ENCODE measurements around the gene MINDY4. TPM values are rescaled to one million over a fixed set of nuclear protein-coding genes. Genes with fewer than 3 reads are reported as not detected.

The MINDY4 gene
- total RNA-seq, 1 donor = 4.3 TPM

- no peak for DNase-seq (ENCODE audit: low read depth in 2 of 3, low spot score in 2 of 3)
Observed at GRCh38 chr7:30849565-30849964, 78.3 kb downstream of the MINDY4 start.

- no peak for DNase-seq (ENCODE audit: low read depth in 2 of 3, low spot score in 2 of 3)
Observed at GRCh38 chr7:30850426-30850825, 79.2 kb downstream of the MINDY4 start.

GRCh38 chr7:30851651-30852307 is 80.6 kb downstream of the MINDY4 start:
- no peak for DNase-seq (ENCODE audit: low read depth in 2 of 3, low spot score in 2 of 3)

- no peak for DNase-seq (ENCODE audit: low read depth in 2 of 3, low spot score in 2 of 3)
Observed at GRCh38 chr7:30852308-30852684, 81.1 kb downstream of the MINDY4 start.

GRCh38 chr7:30852744-30853288 is 81.6 kb downstream of the MINDY4 start:
- no peak for DNase-seq (ENCODE audit: low read depth in 2 of 3, low spot score in 2 of 3)

- DNase-seq (ENCODE audit: low read depth in 2 of 3, low spot score in 2 of 3) = no peak
Observed at GRCh38 chr7:30853576-30853975, 82.4 kb downstream of the MINDY4 start.

- no peak for DNase-seq (ENCODE audit: low read depth in 2 of 3, low spot score in 2 of 3)
Observed at GRCh38 chr7:30855936-30856335, 84.7 kb downstream of the MINDY4 start.

GRCh38 chr7:30858576-30858975 is 87.4 kb downstream of the MINDY4 start:
- DNase-seq (ENCODE audit: low read depth in 2 of 3, low spot score in 2 of 3) = no peak

GRCh38 chr7:30859202-30859939 is 88.2 kb downstream of the MINDY4 start:
- no peak for DNase-seq (ENCODE audit: low read depth in 2 of 3, low spot score in 2 of 3)

GRCh38 chr7:30859940-30860496 is 88.8 kb downstream of the MINDY4 start:
- DNase-seq (ENCODE audit: low read depth in 2 of 3, low spot score in 2 of 3) = no peak

GRCh38 chr7:30861612-30862011 is 90.4 kb downstream of the MINDY4 start:
- DNase-seq (ENCODE audit: low read depth in 2 of 3, low spot score in 2 of 3) = no peak

- DNase-seq (ENCODE audit: low read depth in 2 of 3, low spot score in 2 of 3) = no peak
Observed at GRCh38 chr7:30862995-30863705, 91.9 kb downstream of the MINDY4 start.

GRCh38 chr7:30863706-30864035 is 92.5 kb downstream of the MINDY4 start:
- no peak for DNase-seq (ENCODE audit: low read depth in 2 of 3, low spot score in 2 of 3)

- DNase-seq (ENCODE audit: low read depth in 2 of 3, low spot score in 2 of 3) = no peak
Observed at GRCh38 chr7:30864101-30864500, 92.9 kb downstream of the MINDY4 start.

- no peak for DNase-seq (ENCODE audit: low read depth in 2 of 3, low spot score in 2 of 3)
Observed at GRCh38 chr7:30865076-30865475, 93.9 kb downstream of the MINDY4 start.

- DNase-seq (ENCODE audit: low read depth in 2 of 3, low spot score in 2 of 3) = no peak
Observed at GRCh38 chr7:30865821-30866220, 94.6 kb downstream of the MINDY4 start.

GRCh38 chr7:30866939-30867338 is 95.7 kb downstream of the MINDY4 start:
- no peak for DNase-seq (ENCODE audit: low read depth in 2 of 3, low spot score in 2 of 3)

- DNase-seq (ENCODE audit: low read depth in 2 of 3, low spot score in 2 of 3) = no peak
Observed at GRCh38 chr7:30867483-30867882, 96.3 kb downstream of the MINDY4 start.

GRCh38 chr7:30869794-30870611 is 98.8 kb downstream of the MINDY4 start:
- no peak for DNase-seq (ENCODE audit: low read depth in 2 of 3, low spot score in 2 of 3)

GRCh38 chr7:30870821-30871518 is 99.8 kb downstream of the MINDY4 start:
- DNase-seq (ENCODE audit: low read depth in 2 of 3, low spot score in 2 of 3) = no peak
